Measurements from ENCODE around the gene PRDM5.

The PRDM5 gene

DNA sequence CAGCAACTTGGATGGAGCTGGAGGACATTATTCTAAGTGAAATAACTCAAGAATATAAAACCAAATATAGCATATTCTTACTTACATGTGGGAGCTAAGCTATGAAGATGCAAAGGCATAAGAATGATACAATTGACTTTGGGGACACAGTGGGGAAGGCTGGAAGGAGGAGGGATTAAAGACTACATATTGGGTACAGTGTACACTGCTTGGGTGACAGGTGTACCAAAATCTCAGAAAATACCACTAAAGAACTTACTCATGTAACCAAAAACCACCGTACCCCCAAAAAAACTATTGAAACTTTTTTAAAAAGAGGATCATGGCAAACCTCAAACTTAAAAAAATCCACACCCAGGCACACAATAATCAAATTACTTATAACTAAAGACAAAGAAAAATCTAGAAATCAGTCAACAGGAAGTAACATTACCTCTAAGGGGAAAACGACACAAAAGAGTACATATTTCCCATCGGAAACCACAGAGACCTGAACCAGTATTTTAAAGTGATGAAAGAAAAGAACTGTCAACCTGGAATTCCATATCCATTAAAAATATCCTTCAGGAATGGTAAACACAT, 241.8 kb downstream of the PRDM5 start:
- no peaks in the 10 kb centered on the region for H3K36me3 ChIP-seq (ENCODE audit: insufficient read depth, low read length)
- TF ChIP-seq EZH2 (IDR thresholded peaks at IDR 0.05; ENCODE audit: borderline replicate concordance, low read length) (no peak), CTCF (IDR thresholded peaks at IDR 0.05; ENCODE audit: low read length) (no peak)
- no peaks in the 10 kb centered on the region for H3K4me1 ChIP-seq (ENCODE audit: insufficient read depth, low read length, severe bottlenecking)
- H3K9me3 ChIP-seq (ENCODE audit: low read length), result no peaks in the 10 kb centered on the region
- H3K4me2 ChIP-seq (ENCODE audit: low read length), result no peak overlapping the region
- no peaks in the 10 kb centered on the region for H3K9me2 ChIP-seq (ENCODE audit: low read depth, low read length)
- no peak overlapping the region for H2AFZ ChIP-seq (ENCODE audit: low read length)
- no peak overlapping the region for H3K4me3 ChIP-seq (ENCODE audit: low read depth, low read length, poor library complexity, severe bottlenecking)
- H3K27ac ChIP-seq (ENCODE audit: low read depth, low read length, poor library complexity, severe bottlenecking), result no peak overlapping the region
- H3F3A ChIP-seq (ENCODE audit: insufficient read depth, low read length), result no peaks in the 10 kb centered on the region
- H3K9ac ChIP-seq (ENCODE audit: low read length), result no peak overlapping the region
- no peaks in the 10 kb centered on the region for H3K27me3 ChIP-seq (ENCODE audit: insufficient read depth, low read length)
- no peaks in the 10 kb centered on the region for H4K20me1 ChIP-seq (ENCODE audit: insufficient read depth, low read length)
- no peaks in the 10 kb centered on the region for H3K79me2 ChIP-seq (ENCODE audit: insufficient read depth, low read length)

- Histone ChIP-seq H3K4me1 (ENCODE audit: insufficient read depth, low read length, severe bottlenecking) (no peaks in the 10 kb centered on the region), H2AFZ (ENCODE audit: low read length) (no peak overlapping the region), H3F3A (ENCODE audit: insufficient read depth, low read length) (no peaks in the 10 kb centered on the region), H3K9me3 (ENCODE audit: low read length) (no peaks in the 10 kb centered on the region), H3K27ac (ENCODE audit: low read depth, low read length, poor library complexity, severe bottlenecking) (no peak overlapping the region), H3K79me2 (ENCODE audit: insufficient read depth, low read length) (no peaks in the 10 kb centered on the region), H3K9me2 (ENCODE audit: low read depth, low read length) (no peaks in the 10 kb centered on the region), H3K27me3 (ENCODE audit: insufficient read depth, low read length) (no peaks in the 10 kb centered on the region), H3K9ac (ENCODE audit: low read length) (no peak overlapping the region), H4K20me1 (ENCODE audit: insufficient read depth, low read length) (no peaks in the 10 kb centered on the region), H3K4me3 (ENCODE audit: low read depth, low read length, poor library complexity, severe bottlenecking) (no peak overlapping the region), H3K4me2 (ENCODE audit: low read length) (no peak overlapping the region), H3K36me3 (ENCODE audit: insufficient read depth, low read length) (no peaks in the 10 kb centered on the region)
- TF ChIP-seq CTCF (IDR thresholded peaks at IDR 0.05; ENCODE audit: low read length), result no peak
- no peak for TF ChIP-seq EZH2 (IDR thresholded peaks at IDR 0.05; ENCODE audit: borderline replicate concordance, low read length)
These were observed 248.8 kb downstream of the PRDM5 start for GRCh38 chr4:120673696-120674095.

GRCh38 chr4:120672558-120673147, 249.9 kb downstream of the PRDM5 start:
- H3K4me1 ChIP-seq (ENCODE audit: insufficient read depth, low read length, severe bottlenecking), result no peaks in the 10 kb centered on the region
- no peaks in the 10 kb centered on the region for H3K27me3 ChIP-seq (ENCODE audit: insufficient read depth, low read length)
- H3K79me2 ChIP-seq (ENCODE audit: insufficient read depth, low read length), result no peaks in the 10 kb centered on the region
- H3K9ac ChIP-seq (ENCODE audit: low read length), result no peak overlapping the region
- H3K9me2 ChIP-seq (ENCODE audit: low read depth, low read length), result no peaks in the 10 kb centered on the region
- no peaks in the 10 kb centered on the region for H3F3A ChIP-seq (ENCODE audit: insufficient read depth, low read length)
- no peaks in the 10 kb centered on the region for H3K36me3 ChIP-seq (ENCODE audit: insufficient read depth, low read length)
- no peak overlapping the region for H2AFZ ChIP-seq (ENCODE audit: low read length)
- H4K20me1 ChIP-seq (ENCODE audit: insufficient read depth, low read length), result no peaks in the 10 kb centered on the region
- no peak for TF ChIP-seq CTCF (IDR thresholded peaks at IDR 0.05; ENCODE audit: low read length)
- TF ChIP-seq EZH2 (IDR thresholded peaks at IDR 0.05; ENCODE audit: borderline replicate concordance, low read length), result no peak
- H3K4me2 ChIP-seq (ENCODE audit: low read length), result no peak overlapping the region
- no peaks in the 10 kb centered on the region for H3K9me3 ChIP-seq (ENCODE audit: low read length)
- no peak overlapping the region for H3K27ac ChIP-seq (ENCODE audit: low read depth, low read length, poor library complexity, severe bottlenecking)
- no peak overlapping the region for H3K4me3 ChIP-seq (ENCODE audit: low read depth, low read length, poor library complexity, severe bottlenecking)

Data from OCI-LY1 (cell line).